NT2/D1 (cell line): ENCODE results near the gene ST8SIA6.

Experiments used
- DNase-seq: peaks from one replicate; pipeline ENCODE4 v3.0.0-alpha.2; 2011; ENCODE audit warnings: low read depth, low spot score
- H3K27me3 ChIP-seq: 2 replicates; pipeline ENCODE4 v1.6.0; 2011; ENCODE audit warnings: mild to moderate bottlenecking; ENCODE audit not compliant: insufficient read length, insufficient read depth
- H3K36me3 ChIP-seq: 2 replicates; pipeline ENCODE4 v1.6.1; 2011; ENCODE audit warnings: mild to moderate bottlenecking, low read length, mixed read lengths; ENCODE audit not compliant: insufficient read depth, insufficient read length
- H3K4me1 ChIP-seq: 2 replicates; pipeline ENCODE4 v1.5.1; 2011; ENCODE audit not compliant: insufficient read depth, insufficient read length
- H3K4me3 ChIP-seq: 2 replicates; pipeline ENCODE4 v1.5.1; 2011; ENCODE audit warnings: low read depth; ENCODE audit not compliant: insufficient read length
- H3K9ac ChIP-seq: 2 replicates; pipeline ENCODE4 v1.6.0; 2011; ENCODE audit warnings: low read depth; ENCODE audit not compliant: insufficient read length
- H3K9me3 ChIP-seq: 2 replicates; pipeline ENCODE4 v1.5.1; 2011; ENCODE audit warnings: mild to moderate bottlenecking, low read length; ENCODE audit not compliant: insufficient read depth
- SUZ12 ChIP-seq: IDR thresholded peaks from 2 replicates; pipeline ENCODE4 v1.6.1; 2011; ENCODE audit not compliant: insufficient read length, insufficient read depth; ENCODE audit errors: extremely low read depth
- YY1 ChIP-seq: IDR thresholded peaks from 2 replicates; pipeline ENCODE4 v1.6.1; 2011; ENCODE audit not compliant: insufficient read length, insufficient read depth
- ZNF274 ChIP-seq: IDR thresholded peaks from 2 replicates; pipeline ENCODE4 v1.6.1; 2011; ENCODE audit warnings: mild to moderate bottlenecking, low read depth, low read length

The ST8SIA6 gene

DNA sequence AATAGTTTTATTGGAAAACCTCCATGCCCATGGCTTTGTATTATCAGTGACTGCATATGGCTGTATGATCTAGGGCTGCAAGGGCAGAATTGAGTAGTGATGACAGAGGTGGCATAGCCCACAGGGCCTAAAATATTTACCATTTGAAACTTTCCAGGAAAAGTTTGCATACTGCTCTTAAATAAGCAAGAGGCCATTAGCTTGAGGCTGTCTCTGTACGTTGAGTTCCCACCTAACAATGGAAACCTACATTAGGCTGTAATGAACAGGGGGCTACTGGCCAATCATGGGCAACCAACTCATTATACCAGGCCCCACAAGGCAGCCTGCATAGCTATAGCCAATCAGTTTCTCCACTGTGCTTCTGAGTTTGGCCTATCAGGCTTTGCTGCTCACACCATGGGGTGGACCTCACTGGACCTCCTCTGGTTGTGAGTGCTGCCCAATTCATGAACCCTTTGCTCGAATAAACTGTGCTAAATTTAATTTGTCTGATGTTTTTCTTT is 673 bp upstream of the ST8SIA6 start:
- DNase-seq, result no peak
- Histone ChIP-seq H3K9me3 (peaks cover 13% of the 10 kb centered on the region), H3K36me3 (no peaks in the 10 kb centered on the region), H3K4me3 (peak overlapping the region; percentile 51), H3K27me3 (peaks cover 14% of the 10 kb centered on the region), H3K9ac (peak overlapping the region; percentile 70), H3K4me1 (no peaks in the 10 kb centered on the region)
- TF ChIP-seq SUZ12, result no peak
- no peak for TF ChIP-seq ZNF274
- no peak for TF ChIP-seq YY1

DNA sequence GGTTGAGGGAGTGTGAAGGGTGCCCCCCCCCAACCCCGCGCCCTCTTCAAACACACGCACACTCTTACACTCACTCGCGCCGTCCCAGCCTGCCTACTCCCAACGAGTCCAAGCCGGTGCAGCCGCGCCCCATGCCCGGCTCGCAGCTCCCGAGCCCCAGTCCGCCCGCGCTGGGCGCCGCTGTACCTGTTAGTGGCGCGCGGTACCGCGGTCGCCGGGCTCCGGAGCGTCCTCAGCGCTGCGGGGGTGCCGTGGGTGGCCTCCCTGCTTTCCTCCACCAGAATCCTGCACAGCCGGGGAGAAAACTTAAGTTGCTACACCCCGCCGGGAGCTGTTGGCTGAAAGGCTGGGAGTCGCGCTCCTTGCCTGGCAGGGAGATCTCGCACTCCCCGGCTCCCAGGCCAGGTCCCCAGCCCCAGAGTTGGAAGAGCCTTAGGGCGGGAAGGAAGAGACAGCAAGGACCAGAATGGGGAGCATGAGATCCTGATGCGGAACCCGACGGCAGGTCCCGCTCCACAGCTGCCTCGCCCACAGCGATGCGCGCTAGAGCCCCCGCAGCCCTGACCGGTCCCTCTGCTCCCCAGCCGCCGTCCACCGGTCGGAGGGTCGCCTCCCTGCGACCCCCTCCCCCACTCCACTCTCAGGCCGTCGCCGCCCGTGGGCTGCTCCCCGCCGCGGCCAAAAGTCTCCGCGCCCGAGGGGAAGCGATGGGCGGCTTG is 863 bp downstream of the ST8SIA6 start:
- peak overlapping the region; percentile 70 for H3K9ac ChIP-seq

DNA sequence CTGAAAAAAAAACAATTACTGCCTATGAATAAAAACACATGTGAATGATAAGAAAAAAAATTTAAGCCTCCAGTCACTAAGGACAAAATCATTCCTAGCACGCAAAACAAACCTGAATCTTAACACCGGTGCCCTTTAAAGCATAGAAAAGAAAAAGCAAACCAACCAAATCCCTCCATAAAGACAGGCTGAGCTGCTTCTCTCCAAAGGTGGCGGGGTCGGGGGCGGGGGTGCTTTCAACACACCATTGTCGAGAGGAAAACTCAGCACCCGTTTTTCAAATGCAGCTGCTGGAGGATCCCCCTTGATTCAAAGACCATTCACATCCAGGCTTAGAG is 1.4 kb downstream of the ST8SIA6 start:
- Histone ChIP-seq H3K27me3 (peaks cover 14% of the 10 kb centered on the region), H3K4me1 (no peaks in the 10 kb centered on the region), H3K9me3 (peaks cover 29% of the 10 kb centered on the region), H3K36me3 (no peaks in the 10 kb centered on the region), H3K4me3 (peak overlapping the region; percentile 51), H3K9ac (peak overlapping the region; percentile 70)
- no peak for DNase-seq
- TF ChIP-seq YY1 (no peak), ZNF274 (no peak), SUZ12 (no peak)

More for the DNA sequence above, 863 bp downstream of the ST8SIA6 start:
- DNase-seq, result peak; percentile 27
- H3K9me3 ChIP-seq, result peaks cover 24% of the 10 kb centered on the region
- no peaks in the 10 kb centered on the region for H3K36me3 ChIP-seq
- no peaks in the 10 kb centered on the region for H3K4me1 ChIP-seq
- TF ChIP-seq YY1 (no peak), ZNF274 (no peak), SUZ12 (no peak)
- peak overlapping the region; percentile 51 for H3K4me3 ChIP-seq
- H3K27me3 ChIP-seq, result peaks cover 14% of the 10 kb centered on the region

DNA sequence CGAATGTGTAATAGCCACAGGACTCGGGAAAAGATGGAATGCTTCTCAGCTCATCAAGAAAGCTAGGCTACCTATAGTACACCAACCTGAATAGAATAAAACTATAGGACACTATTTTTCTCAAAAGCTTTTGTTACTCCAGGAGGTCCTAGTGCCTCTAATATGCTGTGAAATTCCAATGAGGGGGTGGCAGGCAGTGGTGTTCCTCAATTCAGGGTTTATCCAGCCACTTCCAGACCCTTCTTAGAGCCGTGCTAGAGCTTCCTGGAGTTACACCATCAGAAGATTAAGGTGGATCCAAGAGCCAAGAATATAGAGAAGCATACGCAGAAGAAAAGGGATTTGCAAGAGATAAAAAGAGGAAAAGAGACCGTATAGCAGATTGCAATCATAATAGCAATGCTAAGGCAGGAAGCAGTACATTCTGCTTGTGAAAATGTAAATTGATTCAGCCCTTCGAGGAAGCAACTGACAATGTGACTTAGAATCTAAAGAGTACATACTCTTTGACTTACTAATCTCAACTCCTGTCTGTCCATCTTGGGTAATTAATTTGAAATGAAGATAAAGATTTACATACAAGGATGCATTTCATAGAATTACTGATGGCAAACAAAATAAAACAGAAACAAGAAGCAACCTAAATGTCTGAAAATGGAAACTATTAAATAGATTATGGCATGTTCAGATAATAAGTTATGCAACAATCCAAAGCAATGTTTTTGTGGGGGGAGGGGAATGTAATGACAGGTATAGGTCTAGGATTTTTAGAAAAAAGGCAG is 2.1 kb downstream of the ST8SIA6 start:
- no peak overlapping the region for H3K4me3 ChIP-seq

DNA sequence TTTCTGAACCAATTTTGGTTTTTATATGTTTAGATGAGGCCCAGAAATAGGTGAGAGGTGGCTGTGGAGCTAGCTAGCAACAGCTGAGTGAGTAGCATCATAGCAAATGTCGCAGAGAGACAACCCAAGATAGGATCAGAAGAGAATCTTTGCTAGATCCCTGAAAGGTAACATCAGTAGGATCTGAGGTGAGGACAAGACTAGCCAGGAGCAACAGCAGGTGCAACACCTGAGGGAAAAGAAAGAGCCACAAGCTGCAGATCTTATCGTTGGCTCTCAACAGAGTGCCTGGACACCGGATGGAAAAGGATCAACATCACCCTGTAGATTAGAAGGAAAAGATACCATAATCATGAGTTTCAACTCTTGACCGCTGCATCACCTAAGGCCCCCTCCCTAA is 4.4 kb downstream of the ST8SIA6 start:
- Histone ChIP-seq H3K4me3 (no peak overlapping the region), H3K4me1 (no peaks in the 10 kb centered on the region), H3K36me3 (no peaks in the 10 kb centered on the region), H3K9me3 (peaks cover 18% of the 10 kb centered on the region; the same call in 1 of the 2 replicates), H3K9ac (no peak overlapping the region), H3K27me3 (peaks cover 6% of the 10 kb centered on the region)
- no peak for DNase-seq
- no peak for TF ChIP-seq YY1
- no peak for TF ChIP-seq SUZ12
- TF ChIP-seq ZNF274, result no peak

More for the DNA sequence above, 2.1 kb downstream of the ST8SIA6 start:
- TF ChIP-seq ZNF274, result no peak
- no peak for TF ChIP-seq YY1
- TF ChIP-seq SUZ12, result no peak
- peaks cover 31% of the 10 kb centered on the region for H3K9me3 ChIP-seq
- H3K4me1 ChIP-seq, result no peaks in the 10 kb centered on the region
- no peak overlapping the region for H3K9ac ChIP-seq
- H3K36me3 ChIP-seq, result no peaks in the 10 kb centered on the region
- DNase-seq, result no peak
- H3K27me3 ChIP-seq, result peaks cover 14% of the 10 kb centered on the region

DNA sequence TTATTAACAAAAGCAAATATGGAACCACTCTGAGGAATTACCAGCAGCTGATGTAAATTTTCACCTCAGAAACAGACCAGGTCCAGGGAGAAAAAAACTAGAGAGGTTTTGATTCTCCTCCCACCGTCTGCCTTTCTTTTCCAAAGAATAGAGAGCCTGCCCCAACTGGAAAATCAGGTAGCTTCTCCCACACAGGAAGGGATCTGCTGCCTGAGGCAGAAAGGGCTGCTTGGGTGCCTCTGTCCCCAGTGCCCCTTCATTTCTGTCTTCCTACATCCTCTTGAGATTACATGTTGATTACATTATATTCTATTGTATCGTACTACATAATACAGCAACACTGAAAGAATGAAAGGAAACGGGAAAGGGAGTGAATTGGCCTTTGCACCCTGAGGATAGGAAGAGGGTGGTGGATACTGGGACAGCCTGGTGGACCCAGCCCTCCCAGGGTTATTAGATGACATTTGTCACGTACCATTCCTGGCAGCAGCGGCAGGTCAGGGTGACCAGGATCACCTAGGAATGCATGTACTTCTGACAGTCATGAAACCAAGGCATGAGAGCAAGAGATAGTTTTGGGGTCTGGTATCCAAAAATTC is 8.9 kb downstream of the ST8SIA6 start:
- Histone ChIP-seq H3K9me3 (peaks cover 18% of the 10 kb centered on the region; the same call in 1 of the 2 replicates), H3K4me3 (no peak overlapping the region), H3K4me1 (no peaks in the 10 kb centered on the region), H3K27me3 (no peaks in the 10 kb centered on the region), H3K36me3 (no peaks in the 10 kb centered on the region), H3K9ac (no peak overlapping the region)
- DNase-seq, result no peak
- no peak for TF ChIP-seq SUZ12
- TF ChIP-seq YY1, result no peak
- TF ChIP-seq ZNF274, result no peak

DNA sequence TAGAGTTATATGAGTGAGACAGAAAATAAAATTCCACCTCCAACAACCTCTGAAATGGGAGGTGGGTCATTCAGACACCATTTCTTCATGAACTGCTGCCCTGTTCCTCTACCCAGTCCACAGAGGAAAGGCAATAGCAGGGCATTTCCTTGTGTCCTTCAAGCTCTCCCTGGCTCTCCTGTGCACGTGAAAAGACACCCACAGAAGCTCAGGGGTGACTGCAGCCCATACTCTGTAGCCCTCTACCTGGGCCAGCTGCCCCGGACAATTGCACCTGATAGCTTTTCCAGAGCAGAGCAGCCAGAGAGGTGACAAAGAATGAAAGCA is 10.0 kb downstream of the ST8SIA6 start:
- TF ChIP-seq SUZ12 (no peak), ZNF274 (no peak), YY1 (no peak)
- no peak overlapping the region for H3K4me3 ChIP-seq
- H3K27me3 ChIP-seq, result no peaks in the 10 kb centered on the region
- no peak overlapping the region for H3K9ac ChIP-seq
- H3K4me1 ChIP-seq, result no peaks in the 10 kb centered on the region
- DNase-seq, result no peak
- H3K36me3 ChIP-seq, result no peaks in the 10 kb centered on the region
- peaks cover 15% of the 10 kb centered on the region; the same call in 1 of the 2 replicates for H3K9me3 ChIP-seq
